Caco-2 (cell line): ENCODE results near the gene KLC1. TPM values are rescaled to one million over a fixed set of nuclear protein-coding genes. Genes with fewer than 3 reads are reported as not detected.
A peak's percentile ranks its signal among the peaks of the same experiment; 100 is the strongest.

ENCODE experiments used
- BruUV-seq: library from RNA; stranded (reverse); fragments of 400-500 nt; replicated peaks from 2 replicates; lab custom pipeline; 2021; lab: Mats Ljungman, UMichigan
- CTCF ChIA-PET: fragments of 300-600 bp; sonication (Branson Sonifier 250); formaldehyde crosslinking; loops from one replicate; lab custom pipeline; 2022; ENCODE audit warnings: antibody characterized with exemption; lab: Charles Lee
- POLR2A ChIA-PET: fragments of 300-600 bp; sonication (Branson Sonifier 250); formaldehyde crosslinking; loops from one replicate; lab custom pipeline; 2022; ENCODE audit warnings: antibody characterized with exemption; lab: Charles Lee
- DNase-seq, 2 experiments: peaks; one replicate each; pipeline versions ENCODE4 v3.0.0 to v3.0.0-alpha.2; 2020 to 2022
- H3K27me3 ChIP-seq: replicated peaks from 2 replicates; pipeline ENCODE4 v1.6.0; 2011; ENCODE audit warnings: low read length; ENCODE audit not compliant: control insufficient read depth, insufficient read depth
- H3K36me3 ChIP-seq: 2 replicates; pipeline ENCODE4 v1.5.1; 2011; ENCODE audit warnings: low read length; ENCODE audit not compliant: control insufficient read depth, insufficient read depth
- H3K4me1 ChIP-seq: fragments of 250-450 bp; sonication (Bioruptor Pico); 2 replicates; pipeline ENCODE4 v1.5.1; 2020; ENCODE audit warnings: mild to moderate bottlenecking
- H3K4me3 ChIP-seq: 2 replicates; pipeline ENCODE4 v1.5.1; 2011; ENCODE audit warnings: low read depth, mild to moderate bottlenecking, control low read depth, low read length
- H3K9me3 ChIP-seq: fragments of 250-450 bp; sonication (Bioruptor Pico); 2 replicates; pipeline ENCODE4 v1.5.1; 2020; ENCODE audit warnings: mild to moderate bottlenecking, moderate library complexity
- H3K27ac Mint-ChIP-seq: one replicate; pipeline ENCODE4 v1.8.0; 2022; ENCODE audit warnings: mixed read lengths; ENCODE audit not compliant: unreplicated experiment
- H3K27me3 Mint-ChIP-seq: one replicate; pipeline ENCODE4 v1.8.0; 2022; ENCODE audit warnings: mixed read lengths; ENCODE audit not compliant: insufficient read depth, unreplicated experiment
- H3K36me3 Mint-ChIP-seq: one replicate; pipeline ENCODE4 v1.8.0; 2022; ENCODE audit warnings: mild to moderate bottlenecking, mixed read lengths; ENCODE audit not compliant: insufficient read depth, unreplicated experiment
- H3K4me1 Mint-ChIP-seq: one replicate; pipeline ENCODE4 v1.8.0; 2022; ENCODE audit warnings: low read depth, mixed read lengths; ENCODE audit not compliant: unreplicated experiment
- H3K4me3 Mint-ChIP-seq: one replicate; pipeline ENCODE4 v1.8.0; 2022; ENCODE audit warnings: mild to moderate bottlenecking, moderate library complexity, mixed read lengths; ENCODE audit not compliant: unreplicated experiment
- H3K9me3 Mint-ChIP-seq: one replicate; pipeline ENCODE4 v1.8.0; 2022; ENCODE audit warnings: mixed read lengths; ENCODE audit not compliant: unreplicated experiment
- intact Hi-C: fragments of 100-400 bp; cut with micrococcal nuclease; formaldehyde crosslinking; loops from one replicate; pipeline ENCODE4 v1.10.0; 2022; ENCODE audit not compliant: unreplicated experiment
- total RNA-seq: library from RNA; stranded (reverse); gene quantifications from 2 replicates; pipeline ENCODE4 v1.2.3, GENCODE V29; 2022
- TF ChIP-seq, protein P1 (sequence below), 2 experiments: fragments of 200-600 bp in 1 of 2; IDR thresholded peaks; 1 replicate in 1 of 2; 2 replicates in 1 of 2; pipeline versions ENCODE4 v1.5.1 to v1.8.0; 2011 to 2022; ENCODE audit warnings: antibody characterized with exemption in 1 of 2, control low read depth in 1 of 2, inconsistent platforms in 1 of 2, low read depth in 1 of 2, low read length in 1 of 2, mild to moderate bottlenecking in 1 of 2, moderate library complexity in 1 of 2; ENCODE audit not compliant: insufficient read depth in 1 of 2, severe bottlenecking in 1 of 2, unreplicated experiment in 1 of 2

The KLC1 gene
- total RNA-seq, 1 experiment from 2014 or later, result 110 TPM

DNA sequence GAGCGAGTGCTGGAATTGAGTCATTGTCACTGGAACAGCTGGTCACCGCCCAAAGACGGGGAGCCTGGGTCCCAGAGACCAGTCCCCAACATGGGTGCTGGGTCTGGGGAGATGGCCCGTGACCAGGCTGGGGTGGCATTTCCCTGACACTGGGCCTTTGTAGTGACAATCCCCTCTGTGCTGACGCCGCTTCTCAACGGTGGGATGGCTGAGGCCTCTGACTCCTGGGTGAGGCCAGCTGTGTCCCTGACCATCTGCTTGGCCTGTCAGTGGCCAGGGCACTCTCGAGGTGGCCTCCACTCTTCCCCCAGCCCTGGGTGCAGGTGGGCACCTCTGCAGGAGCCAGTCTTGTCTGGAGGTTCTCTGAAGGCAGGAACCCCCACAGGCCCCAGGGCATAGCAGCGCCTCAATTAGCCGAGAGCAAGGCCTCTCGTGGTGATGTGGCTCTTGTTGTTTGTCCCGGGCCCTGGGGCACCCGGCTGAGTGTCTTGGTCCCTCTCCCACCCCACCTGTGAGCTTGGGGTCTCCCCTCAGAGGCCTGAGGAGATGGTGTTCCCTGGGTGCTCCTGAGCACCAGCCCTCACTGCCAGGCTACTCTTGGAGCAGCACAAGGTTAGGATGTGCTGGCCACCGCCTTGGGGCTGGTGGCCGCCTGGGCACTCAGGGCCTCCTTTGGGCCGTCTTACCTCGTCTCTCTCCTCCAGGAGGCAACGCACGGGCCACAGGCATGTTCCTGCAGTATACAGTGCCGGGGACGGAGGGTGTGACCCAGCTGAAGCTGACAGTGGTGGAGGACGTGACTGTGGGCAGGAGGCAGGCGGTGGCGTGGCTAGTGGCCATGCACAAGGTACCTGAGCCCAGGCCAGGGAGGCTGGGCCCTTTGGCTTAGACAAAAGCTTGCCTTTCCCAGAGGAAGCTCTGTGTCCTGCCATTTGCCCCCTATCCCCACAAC is 103.2 kb downstream of the KLC1 start:
- no TSS peak for BruUV-seq
- ChIA-PET POLR2A (no interaction called here), CTCF (no interaction called here)
- no peak for DNase-seq
- TF ChIP-seq, protein P1, sequence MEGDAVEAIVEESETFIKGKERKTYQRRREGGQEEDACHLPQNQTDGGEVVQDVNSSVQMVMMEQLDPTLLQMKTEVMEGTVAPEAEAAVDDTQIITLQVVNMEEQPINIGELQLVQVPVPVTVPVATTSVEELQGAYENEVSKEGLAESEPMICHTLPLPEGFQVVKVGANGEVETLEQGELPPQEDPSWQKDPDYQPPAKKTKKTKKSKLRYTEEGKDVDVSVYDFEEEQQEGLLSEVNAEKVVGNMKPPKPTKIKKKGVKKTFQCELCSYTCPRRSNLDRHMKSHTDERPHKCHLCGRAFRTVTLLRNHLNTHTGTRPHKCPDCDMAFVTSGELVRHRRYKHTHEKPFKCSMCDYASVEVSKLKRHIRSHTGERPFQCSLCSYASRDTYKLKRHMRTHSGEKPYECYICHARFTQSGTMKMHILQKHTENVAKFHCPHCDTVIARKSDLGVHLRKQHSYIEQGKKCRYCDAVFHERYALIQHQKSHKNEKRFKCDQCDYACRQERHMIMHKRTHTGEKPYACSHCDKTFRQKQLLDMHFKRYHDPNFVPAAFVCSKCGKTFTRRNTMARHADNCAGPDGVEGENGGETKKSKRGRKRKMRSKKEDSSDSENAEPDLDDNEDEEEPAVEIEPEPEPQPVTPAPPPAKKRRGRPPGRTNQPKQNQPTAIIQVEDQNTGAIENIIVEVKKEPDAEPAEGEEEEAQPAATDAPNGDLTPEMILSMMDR (IDR thresholded peaks at IDR 0.05; ENCODE audit: insufficient read depth in 1 of 2, low read depth in 1 of 2, low read length in 1 of 2, severe bottlenecking in 1 of 2, unreplicated experiment in 1 of 2), result no peak
- no peak overlapping the region for H3K27ac Mint-ChIP-seq
- H3K9me3 ChIP-seq, result no peaks in the 10 kb centered on the region
- H3K36me3 ChIP-seq, result no peaks in the 10 kb centered on the region; the same call in 1 of the 2 replicates
- intact Hi-C loops, result no loop called here
- H3K4me3 Mint-ChIP-seq, result no peak overlapping the region
- peaks cover 33% of the 10 kb centered on the region for H3K36me3 Mint-ChIP-seq
- no peaks in the 10 kb centered on the region for H3K9me3 Mint-ChIP-seq
- H3K27me3 ChIP-seq, result no peaks in the 10 kb centered on the region
- no peaks in the 10 kb centered on the region for H3K4me1 Mint-ChIP-seq
- H3K4me3 ChIP-seq, result no peak overlapping the region
- H3K4me1 ChIP-seq, result no peaks in the 10 kb centered on the region
- no peaks in the 10 kb centered on the region for H3K27me3 Mint-ChIP-seq

DNA sequence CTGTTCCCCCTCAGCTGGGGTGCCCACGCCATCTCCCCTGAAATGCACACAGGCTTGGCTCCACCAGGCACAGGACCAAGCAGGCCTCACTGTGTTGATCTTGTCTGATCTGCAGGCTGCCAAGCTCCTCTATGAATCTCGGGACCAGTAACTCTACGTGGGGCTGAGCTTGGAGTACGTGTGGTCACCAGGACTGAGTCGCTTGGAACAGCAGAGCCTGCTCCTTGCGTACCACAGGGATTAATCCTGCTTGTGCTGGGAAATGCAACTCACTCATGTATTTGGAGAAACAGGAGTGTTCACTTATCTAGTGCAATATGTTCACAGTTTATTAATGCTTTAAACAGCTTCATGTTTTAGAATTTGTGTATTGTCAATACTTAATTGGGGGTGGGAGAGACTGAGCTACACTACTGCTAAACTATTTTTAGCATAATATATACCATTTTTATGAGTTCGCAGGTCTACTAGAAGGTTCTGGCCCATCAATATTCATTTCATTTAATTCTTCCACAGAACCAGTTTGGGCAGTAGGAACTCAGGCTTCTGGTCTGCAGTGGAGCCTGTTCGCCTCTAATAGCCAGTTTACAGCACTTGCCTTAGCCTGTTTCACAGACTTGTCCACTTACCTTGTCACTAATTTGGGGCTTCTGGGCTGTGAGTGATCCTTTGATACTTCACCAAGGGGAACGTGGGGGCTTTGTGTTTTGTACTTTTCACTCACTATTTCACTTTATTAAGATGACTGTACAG is 104.0 kb downstream of the KLC1 start:
- H3K4me1 Mint-ChIP-seq, result no peaks in the 10 kb centered on the region
- peaks cover 33% of the 10 kb centered on the region for H3K36me3 Mint-ChIP-seq

DNA sequence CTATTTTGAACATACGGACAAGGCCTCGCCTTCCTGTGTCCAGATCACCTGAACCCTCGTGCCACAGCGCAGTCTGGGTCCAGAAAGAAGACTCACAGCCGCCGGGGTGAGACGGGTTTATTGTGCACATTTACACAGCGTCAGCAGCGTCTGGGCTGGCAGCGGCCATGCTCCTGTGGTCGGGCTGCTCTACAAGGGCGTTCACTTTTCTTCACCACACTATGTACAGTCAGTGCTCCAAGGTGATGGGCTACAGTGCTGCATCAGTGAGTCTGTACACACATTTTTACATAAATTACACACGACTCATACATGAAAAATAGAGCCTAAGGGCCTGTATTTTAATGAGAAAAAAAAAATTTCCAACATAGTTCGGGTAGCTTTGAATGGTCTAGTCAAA is 104.6 kb downstream of the KLC1 start:
- H3K4me3 Mint-ChIP-seq, result no peak overlapping the region
- POLR2A ChIA-PET, result no interaction called here

More for the DNA sequence above, 104.0 kb downstream of the KLC1 start:
- TF ChIP-seq, protein P1 (IDR thresholded peaks at IDR 0.05; ENCODE audit: insufficient read depth in 1 of 2, low read depth in 1 of 2, low read length in 1 of 2, severe bottlenecking in 1 of 2, unreplicated experiment in 1 of 2), result no peak
- no peaks in the 10 kb centered on the region for H3K27me3 ChIP-seq
- ChIA-PET CTCF (no interaction called here), POLR2A (no interaction called here)
- intact Hi-C loops, result no loop called here
- H3K4me1 ChIP-seq, result no peaks in the 10 kb centered on the region
- H3K36me3 ChIP-seq, result peaks cover 2% of the 10 kb centered on the region
- DNase-seq, result no peak
- H3K9me3 ChIP-seq, result no peaks in the 10 kb centered on the region
- Mint-ChIP-seq H3K4me3 (no peak overlapping the region), H3K9me3 (no peaks in the 10 kb centered on the region), H3K27me3 (no peaks in the 10 kb centered on the region), H3K27ac (no peak overlapping the region)
- TSS peak; percentile 78 for BruUV-seq
- no peak overlapping the region for H3K4me3 ChIP-seq

More for the DNA sequence above, 104.6 kb downstream of the KLC1 start:
- no peak for DNase-seq
- no peaks in the 10 kb centered on the region for H3K9me3 Mint-ChIP-seq
- BruUV-seq, result no TSS peak
- H3K27me3 Mint-ChIP-seq, result no peaks in the 10 kb centered on the region
- Histone ChIP-seq H3K4me1 (no peaks in the 10 kb centered on the region), H3K27me3 (no peaks in the 10 kb centered on the region), H3K36me3 (peaks cover 2% of the 10 kb centered on the region), H3K9me3 (no peaks in the 10 kb centered on the region), H3K4me3 (no peak overlapping the region)
- CTCF ChIA-PET, result no interaction called here
- H3K36me3 Mint-ChIP-seq, result peaks cover 29% of the 10 kb centered on the region
- intact Hi-C loops, result no loop called here
- H3K27ac Mint-ChIP-seq, result no peak overlapping the region
- no peaks in the 10 kb centered on the region for H3K4me1 Mint-ChIP-seq
- TF ChIP-seq, protein P1 (IDR thresholded peaks at IDR 0.05; ENCODE audit: insufficient read depth in 1 of 2, low read depth in 1 of 2, low read length in 1 of 2, severe bottlenecking in 1 of 2, unreplicated experiment in 1 of 2), result no peak
